ENCODE results near the gene KCNMA1. TPM values are rescaled to one million over a fixed set of nuclear protein-coding genes. Genes with fewer than 3 reads are reported as not detected.
A peak's percentile ranks its signal among the peaks of the same experiment; 100 is the strongest.

The KCNMA1 gene
- total and polyA plus RNA-seq, 8 donors, result 0.92 to 155 (median 54.3) TPM

GRCh38 chr10:76874176-76874575 is 763.4 kb downstream of the KCNMA1 start:
- intact Hi-C loops (cut with DNase I; ENCODE audit: low total_unique reads), result no loop called here
- TF ChIP-seq EP300 (IDR thresholded peaks at IDR 0.05) (no peak), POLR2A (IDR thresholded peaks at IDR 0.05) (no peak), POLR2AphosphoS5 (IDR thresholded peaks at IDR 0.05) (no peak), CTCF (IDR thresholded peaks at IDR 0.05) (no peak)
- peaks cover 0 to 7% (median 0%) of the 10 kb centered on the region in 4 donors for H3K4me1 ChIP-seq
- H3K27ac ChIP-seq, result no peak overlapping the region
- 37 to 50% (median 42%) methylated on average over 1 of the region's 1 CpG for WGBS, 5 donors
- no peak overlapping the region for H3K4me3 ChIP-seq
- H3K27me3 ChIP-seq, result no peaks in the 10 kb centered on the region
- peak in 1 of 2 donors; percentile 63 for DNase-seq
- no peaks in the 10 kb centered on the region for H3K9me3 ChIP-seq
- H3K36me3 ChIP-seq, result no peaks in the 10 kb centered on the region

- no peaks in the 10 kb centered on the region for H3K9me3 ChIP-seq
- no peak overlapping the region for H3K4me3 ChIP-seq
- intact Hi-C loops (cut with DNase I; ENCODE audit: low total_unique reads), result no loop called here
- TF ChIP-seq CTCF (IDR thresholded peaks at IDR 0.05) (no peak), POLR2AphosphoS5 (IDR thresholded peaks at IDR 0.05) (no peak), POLR2A (IDR thresholded peaks at IDR 0.05) (no peak), EP300 (IDR thresholded peaks at IDR 0.05) (no peak)
- H3K27ac ChIP-seq, result no peak overlapping the region
- no peaks in the 10 kb centered on the region for H3K27me3 ChIP-seq
- 50 to 79% (median 64%) methylated on average over 2 of the region's 2 CpGs for WGBS, 5 donors
- H3K36me3 ChIP-seq, result no peaks in the 10 kb centered on the region
- DNase-seq, result no peak
- peaks cover 0 to 18% (median 0%) of the 10 kb centered on the region in 4 donors for H3K4me1 ChIP-seq
Observed at GRCh38 chr10:76871697-76872295, 765.8 kb downstream of the KCNMA1 start.

- TF ChIP-seq POLR2A (IDR thresholded peaks at IDR 0.05), result no peak
- no peak for TF ChIP-seq POLR2AphosphoS5 (IDR thresholded peaks at IDR 0.05)
- no peak for TF ChIP-seq EP300 (IDR thresholded peaks at IDR 0.05)
- no peak for TF ChIP-seq CTCF (IDR thresholded peaks at IDR 0.05)
- no peaks in the 10 kb centered on the region for H3K9me3 ChIP-seq
- H3K27ac ChIP-seq, result no peak overlapping the region
- intact Hi-C loops (cut with DNase I; ENCODE audit: low total_unique reads), result no loop called here
- H3K4me1 ChIP-seq, result peaks cover 0 to 18% (median 0%) of the 10 kb centered on the region in 4 donors
- no peak overlapping the region for H3K4me3 ChIP-seq
- DNase-seq, result no peak
- 55 to 73% (median 62%) methylated on average over 10 of the region's 10 CpGs for WGBS, 5 donors
- H3K36me3 ChIP-seq, result no peaks in the 10 kb centered on the region
- no peaks in the 10 kb centered on the region for H3K27me3 ChIP-seq
Observed at GRCh38 chr10:76869931-76870330, 767.7 kb downstream of the KCNMA1 start.

- Histone ChIP-seq H3K9me3 (peaks cover 0 to 2% (median 0%) of the 10 kb centered on the region in 4 donors), H3K4me1 (peaks cover 0 to 10% (median 0%) of the 10 kb centered on the region in 4 donors), H3K27me3 (no peaks in the 10 kb centered on the region), H3K4me3 (no peak overlapping the region), H3K27ac (no peak overlapping the region), H3K36me3 (no peaks in the 10 kb centered on the region)
- 49 to 69% (median 58%) methylated on average over 4 of the region's 4 CpGs for WGBS, 5 donors
- no peak for TF ChIP-seq POLR2A (IDR thresholded peaks at IDR 0.05)
- TF ChIP-seq POLR2AphosphoS5 (IDR thresholded peaks at IDR 0.05), result no peak
- no peak for TF ChIP-seq EP300 (IDR thresholded peaks at IDR 0.05)
- no peak for TF ChIP-seq CTCF (IDR thresholded peaks at IDR 0.05)
- intact Hi-C loops (cut with DNase I; ENCODE audit: low total_unique reads), result no loop called here
- peak in 1 of 2 donors; percentile 54 for DNase-seq
Observed at GRCh38 chr10:76868098-76868977, 769.3 kb downstream of the KCNMA1 start.
